Caco-2 (cell line): Measurements from ENCODE around the gene CREB5. TPM values are rescaled to one million over a fixed set of nuclear protein-coding genes. Genes with fewer than 3 reads are reported as not detected.

Experiments
- BruUV-seq: library from RNA; stranded (reverse); fragments of 400-500 nt; replicated peaks from 2 replicates; lab custom pipeline; 2021; lab: Mats Ljungman, UMichigan
- CTCF ChIA-PET: fragments of 300-600 bp; sonication (Branson Sonifier 250); formaldehyde crosslinking; loops from one replicate; lab custom pipeline; 2022; ENCODE audit warnings: antibody characterized with exemption; lab: Charles Lee
- POLR2A ChIA-PET: fragments of 300-600 bp; sonication (Branson Sonifier 250); formaldehyde crosslinking; loops from one replicate; lab custom pipeline; 2022; ENCODE audit warnings: antibody characterized with exemption; lab: Charles Lee
- DNase-seq, 2 experiments: peaks; one replicate each; pipeline versions ENCODE4 v3.0.0 to v3.0.0-alpha.2; 2020 to 2022
- H3K27me3 ChIP-seq: replicated peaks from 2 replicates; pipeline ENCODE4 v1.6.0; 2011; ENCODE audit warnings: low read length; ENCODE audit not compliant: control insufficient read depth, insufficient read depth
- H3K36me3 ChIP-seq: 2 replicates; pipeline ENCODE4 v1.5.1; 2011; ENCODE audit warnings: low read length; ENCODE audit not compliant: control insufficient read depth, insufficient read depth
- H3K4me1 ChIP-seq: fragments of 250-450 bp; sonication (Bioruptor Pico); 2 replicates; pipeline ENCODE4 v1.5.1; 2020; ENCODE audit warnings: mild to moderate bottlenecking
- H3K4me3 ChIP-seq: 2 replicates; pipeline ENCODE4 v1.5.1; 2011; ENCODE audit warnings: low read depth, mild to moderate bottlenecking, control low read depth, low read length
- H3K9me3 ChIP-seq: fragments of 250-450 bp; sonication (Bioruptor Pico); 2 replicates; pipeline ENCODE4 v1.5.1; 2020; ENCODE audit warnings: mild to moderate bottlenecking, moderate library complexity
- H3K27ac Mint-ChIP-seq: one replicate; pipeline ENCODE4 v1.8.0; 2022; ENCODE audit warnings: mixed read lengths; ENCODE audit not compliant: unreplicated experiment
- H3K27me3 Mint-ChIP-seq: one replicate; pipeline ENCODE4 v1.8.0; 2022; ENCODE audit warnings: mixed read lengths; ENCODE audit not compliant: insufficient read depth, unreplicated experiment
- H3K36me3 Mint-ChIP-seq: one replicate; pipeline ENCODE4 v1.8.0; 2022; ENCODE audit warnings: mild to moderate bottlenecking, mixed read lengths; ENCODE audit not compliant: insufficient read depth, unreplicated experiment
- H3K4me1 Mint-ChIP-seq: one replicate; pipeline ENCODE4 v1.8.0; 2022; ENCODE audit warnings: low read depth, mixed read lengths; ENCODE audit not compliant: unreplicated experiment
- H3K4me3 Mint-ChIP-seq: one replicate; pipeline ENCODE4 v1.8.0; 2022; ENCODE audit warnings: mild to moderate bottlenecking, moderate library complexity, mixed read lengths; ENCODE audit not compliant: unreplicated experiment
- H3K9me3 Mint-ChIP-seq: one replicate; pipeline ENCODE4 v1.8.0; 2022; ENCODE audit warnings: mixed read lengths; ENCODE audit not compliant: unreplicated experiment
- intact Hi-C: fragments of 100-400 bp; cut with micrococcal nuclease; formaldehyde crosslinking; loops from one replicate; pipeline ENCODE4 v1.10.0; 2022; ENCODE audit not compliant: unreplicated experiment
- total RNA-seq: library from RNA; stranded (reverse); gene quantifications from 2 replicates; pipeline ENCODE4 v1.2.3, GENCODE V29; 2022
- TF ChIP-seq, protein P1 (sequence below), 2 experiments: fragments of 200-600 bp in 1 of 2; IDR thresholded peaks; 1 replicate in 1 of 2; 2 replicates in 1 of 2; pipeline versions ENCODE4 v1.5.1 to v1.8.0; 2011 to 2022; ENCODE audit warnings: antibody characterized with exemption in 1 of 2, control low read depth in 1 of 2, inconsistent platforms in 1 of 2, low read depth in 1 of 2, low read length in 1 of 2, mild to moderate bottlenecking in 1 of 2, moderate library complexity in 1 of 2; ENCODE audit not compliant: insufficient read depth in 1 of 2, severe bottlenecking in 1 of 2, unreplicated experiment in 1 of 2

The CREB5 gene
- total RNA-seq, 1 experiment from 2014 or later = 9.1 TPM

DNA sequence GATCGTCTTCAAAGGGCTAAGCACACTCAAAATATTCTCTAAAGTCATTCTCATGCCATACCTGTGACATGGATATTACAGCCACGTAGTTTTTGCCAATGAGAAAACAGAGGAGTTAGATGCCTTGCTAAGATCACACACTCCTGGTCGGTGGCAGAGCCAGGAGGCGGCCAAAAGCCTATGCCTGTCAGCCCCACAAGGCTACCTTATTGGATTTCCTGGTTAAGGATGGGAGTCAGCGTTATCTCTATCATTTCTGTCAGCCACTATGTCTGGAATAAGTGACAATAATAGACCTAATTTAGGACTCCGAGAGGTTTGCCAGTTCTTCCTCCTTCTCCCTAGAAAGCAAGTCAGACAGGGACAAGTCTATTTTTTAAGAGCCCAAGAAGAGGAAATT is 295.0 kb downstream of the CREB5 start:
- TF ChIP-seq, protein P1, sequence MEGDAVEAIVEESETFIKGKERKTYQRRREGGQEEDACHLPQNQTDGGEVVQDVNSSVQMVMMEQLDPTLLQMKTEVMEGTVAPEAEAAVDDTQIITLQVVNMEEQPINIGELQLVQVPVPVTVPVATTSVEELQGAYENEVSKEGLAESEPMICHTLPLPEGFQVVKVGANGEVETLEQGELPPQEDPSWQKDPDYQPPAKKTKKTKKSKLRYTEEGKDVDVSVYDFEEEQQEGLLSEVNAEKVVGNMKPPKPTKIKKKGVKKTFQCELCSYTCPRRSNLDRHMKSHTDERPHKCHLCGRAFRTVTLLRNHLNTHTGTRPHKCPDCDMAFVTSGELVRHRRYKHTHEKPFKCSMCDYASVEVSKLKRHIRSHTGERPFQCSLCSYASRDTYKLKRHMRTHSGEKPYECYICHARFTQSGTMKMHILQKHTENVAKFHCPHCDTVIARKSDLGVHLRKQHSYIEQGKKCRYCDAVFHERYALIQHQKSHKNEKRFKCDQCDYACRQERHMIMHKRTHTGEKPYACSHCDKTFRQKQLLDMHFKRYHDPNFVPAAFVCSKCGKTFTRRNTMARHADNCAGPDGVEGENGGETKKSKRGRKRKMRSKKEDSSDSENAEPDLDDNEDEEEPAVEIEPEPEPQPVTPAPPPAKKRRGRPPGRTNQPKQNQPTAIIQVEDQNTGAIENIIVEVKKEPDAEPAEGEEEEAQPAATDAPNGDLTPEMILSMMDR (IDR thresholded peaks at IDR 0.05; ENCODE audit: insufficient read depth in 1 of 2, low read depth in 1 of 2, low read length in 1 of 2, severe bottlenecking in 1 of 2, unreplicated experiment in 1 of 2) = no peak
- no peak overlapping the region for H3K4me3 Mint-ChIP-seq
- no peaks in the 10 kb centered on the region for H3K36me3 Mint-ChIP-seq
- intact Hi-C loops = no loop called here
- H3K4me1 Mint-ChIP-seq = no peaks in the 10 kb centered on the region
- H3K27ac Mint-ChIP-seq = no peak overlapping the region
- Histone ChIP-seq H3K9me3 (no peaks in the 10 kb centered on the region), H3K4me3 (no peak overlapping the region), H3K4me1 (no peaks in the 10 kb centered on the region), H3K27me3 (no peaks in the 10 kb centered on the region; the same call in 1 of the 2 replicates), H3K36me3 (no peaks in the 10 kb centered on the region)
- H3K27me3 Mint-ChIP-seq = peaks cover 6% of the 10 kb centered on the region
- CTCF ChIA-PET = no interaction called here
- no peak for DNase-seq
- POLR2A ChIA-PET = no interaction called here
- H3K9me3 Mint-ChIP-seq = no peaks in the 10 kb centered on the region
- no TSS peak for BruUV-seq

DNA sequence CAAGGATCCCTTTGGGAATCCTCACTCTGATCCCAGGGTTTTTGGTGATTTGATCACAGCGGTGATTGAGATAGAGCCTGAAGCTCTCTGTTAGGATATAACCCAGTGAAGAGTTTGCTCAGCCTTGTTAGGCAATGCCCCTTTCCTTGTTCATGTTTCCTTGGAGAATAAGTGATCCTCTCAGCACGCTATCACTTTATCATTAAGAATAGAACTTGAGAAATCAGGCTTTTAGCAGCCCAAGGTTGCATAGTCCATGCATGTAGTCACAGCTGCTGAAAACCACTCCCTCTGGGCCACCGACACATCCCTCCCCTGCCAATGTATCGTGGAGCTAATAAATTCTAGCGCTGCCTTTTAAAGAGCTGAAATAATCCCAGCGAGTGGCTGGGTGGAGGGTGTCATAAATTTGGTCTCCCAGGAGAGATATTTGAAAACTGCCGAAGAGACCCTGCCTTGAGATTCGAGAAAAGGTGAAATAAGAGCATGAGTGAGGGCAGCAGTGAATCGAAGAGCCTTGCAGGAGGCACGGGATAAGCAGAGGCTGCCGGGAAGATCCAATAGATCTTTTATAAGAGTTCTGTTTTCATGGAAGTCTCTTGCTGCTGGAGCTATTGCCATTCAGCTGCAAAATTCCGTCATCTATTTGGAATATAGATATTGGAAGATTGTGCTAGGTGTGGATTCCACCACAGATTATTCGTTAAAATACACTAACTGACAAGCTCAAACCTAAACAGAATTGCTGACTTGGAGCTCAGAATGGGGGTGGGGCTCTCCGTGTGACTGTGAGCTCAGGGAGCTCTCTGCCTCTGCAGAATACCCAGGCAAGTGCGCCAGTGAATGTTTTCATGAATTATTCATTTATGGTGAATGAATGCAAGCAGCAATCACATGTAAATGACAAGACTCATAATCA is 296.0 kb downstream of the CREB5 start:
- Histone ChIP-seq H3K36me3 (no peaks in the 10 kb centered on the region), H3K4me1 (no peaks in the 10 kb centered on the region), H3K9me3 (no peaks in the 10 kb centered on the region), H3K27me3 (no peaks in the 10 kb centered on the region; the same call in 1 of the 2 replicates), H3K4me3 (0 out of 2 replicates have a peak overlapping the region, but pooled peaks have one; percentile 13)
- TF ChIP-seq, protein P1 (IDR thresholded peaks at IDR 0.05; ENCODE audit: insufficient read depth in 1 of 2, low read depth in 1 of 2, low read length in 1 of 2, severe bottlenecking in 1 of 2, unreplicated experiment in 1 of 2) = no peak
- DNase-seq = no peak
- no peaks in the 10 kb centered on the region for H3K36me3 Mint-ChIP-seq
- H3K9me3 Mint-ChIP-seq = no peaks in the 10 kb centered on the region
- peaks cover 6% of the 10 kb centered on the region for H3K27me3 Mint-ChIP-seq
- ChIA-PET POLR2A (no interaction called here), CTCF (no interaction called here)
- peak overlapping the region; percentile 50 for H3K4me3 Mint-ChIP-seq
- H3K27ac Mint-ChIP-seq = no peak overlapping the region
- no TSS peak for BruUV-seq
- H3K4me1 Mint-ChIP-seq = no peaks in the 10 kb centered on the region
- intact Hi-C loops = no loop called here

DNA sequence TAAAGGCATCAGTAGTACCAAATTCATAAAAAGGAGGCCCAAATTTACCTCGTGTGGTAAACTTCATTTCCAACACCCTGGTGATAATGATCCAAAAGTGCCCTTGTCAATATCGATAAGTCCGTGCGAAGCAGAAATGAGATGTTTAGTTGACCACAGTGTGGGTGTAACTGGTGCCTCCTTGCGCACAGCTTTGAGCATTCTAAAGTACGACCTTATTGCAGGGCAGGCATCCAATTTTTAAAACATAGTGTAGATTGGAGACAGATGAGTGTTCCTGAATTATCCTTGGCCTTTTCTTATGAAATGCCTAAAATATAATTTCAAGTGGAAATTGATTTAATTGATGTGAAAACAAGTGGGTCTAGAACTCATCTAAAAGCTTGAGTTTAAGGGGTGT is 297.4 kb downstream of the CREB5 start:
- BruUV-seq = no TSS peak
- ChIA-PET CTCF (no interaction called here), POLR2A (no interaction called here)
- Histone ChIP-seq H3K27me3 (no peaks in the 10 kb centered on the region; the same call in 1 of the 2 replicates), H3K4me3 (no peak overlapping the region), H3K9me3 (no peaks in the 10 kb centered on the region), H3K36me3 (no peaks in the 10 kb centered on the region), H3K4me1 (no peaks in the 10 kb centered on the region)
- Mint-ChIP-seq H3K36me3 (no peaks in the 10 kb centered on the region), H3K27me3 (peaks cover 6% of the 10 kb centered on the region), H3K9me3 (no peaks in the 10 kb centered on the region), H3K4me3 (no peak overlapping the region), H3K4me1 (no peaks in the 10 kb centered on the region), H3K27ac (no peak overlapping the region)
- TF ChIP-seq, protein P1 (IDR thresholded peaks at IDR 0.05; ENCODE audit: insufficient read depth in 1 of 2, low read depth in 1 of 2, low read length in 1 of 2, severe bottlenecking in 1 of 2, unreplicated experiment in 1 of 2) = no peak
- no peak for DNase-seq
- intact Hi-C loops = no loop called here
